HG02885 (cell line): ENCODE data around the gene SMIM41.

Experiments used
- ATAC-seq: cut with Tn5 transposase; IDR thresholded peaks from one replicate; pipeline ENCODE4 v1.9.1; 2021; ENCODE audit warnings: mild to moderate bottlenecking; ENCODE audit not compliant: unreplicated experiment, poor library complexity

SMIM41 gene

DNA sequence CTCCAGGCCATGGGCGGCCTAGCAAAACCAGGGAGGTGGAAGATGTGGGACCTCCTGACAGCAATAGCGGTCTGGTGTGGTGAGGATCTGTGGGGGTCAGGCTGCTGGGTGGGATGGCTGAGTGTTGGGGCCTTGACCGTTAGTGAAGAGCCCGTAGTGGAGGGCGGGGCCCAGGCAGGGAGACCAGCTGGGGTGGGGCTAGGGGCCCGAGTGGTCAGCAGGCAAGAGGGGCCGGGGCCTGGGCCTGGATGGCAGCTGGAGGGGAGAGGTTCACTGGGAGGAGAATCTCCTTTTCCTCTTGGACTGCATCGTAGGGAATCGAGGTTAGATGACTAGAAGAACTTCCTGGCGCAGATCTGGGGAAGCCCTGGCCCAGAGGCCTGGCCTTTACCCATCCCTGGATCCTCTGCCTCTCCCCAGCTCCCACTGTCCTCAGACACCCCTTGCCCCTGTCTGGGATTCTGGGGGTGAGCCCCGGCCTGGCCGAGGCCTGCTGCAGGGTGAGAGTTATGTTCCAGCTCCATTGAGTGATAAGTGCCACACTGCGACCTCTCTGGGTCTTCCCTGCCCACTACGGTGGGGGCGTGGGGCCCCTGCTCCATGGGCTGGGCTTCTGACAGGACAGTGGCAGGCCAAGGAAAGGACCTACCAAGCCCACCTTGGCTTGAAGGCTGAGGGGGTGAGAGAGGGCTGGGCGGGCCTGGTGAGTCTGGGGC, 65.2 kb downstream of the SMIM41 start:
- no peak for ATAC-seq

- ATAC-seq: no peak
Measured at GRCh38 chr12:52145228-52146088, 66.0 kb downstream of the SMIM41 start.

DNA sequence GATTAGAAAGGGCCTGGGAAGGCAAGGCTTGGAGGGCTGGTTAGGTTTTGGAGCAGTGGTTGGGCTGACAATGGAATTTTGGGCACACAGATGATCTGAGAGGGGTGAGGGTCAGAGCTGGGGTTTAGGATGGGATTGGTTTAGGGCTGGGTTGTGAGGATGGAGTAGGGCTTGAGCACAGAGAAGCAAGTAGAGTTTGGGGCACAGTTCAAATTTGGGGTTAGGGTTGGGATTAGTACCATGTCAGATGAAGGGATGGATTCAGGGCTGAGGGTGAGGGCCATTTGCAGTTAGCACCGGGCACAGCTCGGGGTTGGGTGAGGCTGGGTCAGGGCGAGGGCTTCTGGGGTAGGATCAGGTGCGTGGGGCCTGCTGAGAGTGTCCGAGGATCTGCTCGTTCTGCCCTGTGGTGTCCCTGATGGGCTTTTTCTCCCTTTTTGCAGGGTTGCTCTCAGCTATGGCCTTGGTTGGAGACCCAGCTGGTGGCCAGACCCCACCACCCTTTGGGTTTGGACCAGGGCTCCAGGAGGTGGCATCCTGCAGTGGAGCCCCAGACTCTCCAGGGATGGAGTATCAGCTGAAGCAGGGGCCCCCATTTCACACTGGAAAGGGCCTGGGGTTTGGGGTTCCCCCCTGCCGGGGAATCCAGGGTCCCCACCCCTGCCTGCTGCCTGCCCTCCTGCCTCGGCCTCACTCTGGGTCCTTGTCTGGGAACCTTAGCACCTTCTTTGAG, 66.8 kb downstream of the SMIM41 start:
- no peak for ATAC-seq

DNA sequence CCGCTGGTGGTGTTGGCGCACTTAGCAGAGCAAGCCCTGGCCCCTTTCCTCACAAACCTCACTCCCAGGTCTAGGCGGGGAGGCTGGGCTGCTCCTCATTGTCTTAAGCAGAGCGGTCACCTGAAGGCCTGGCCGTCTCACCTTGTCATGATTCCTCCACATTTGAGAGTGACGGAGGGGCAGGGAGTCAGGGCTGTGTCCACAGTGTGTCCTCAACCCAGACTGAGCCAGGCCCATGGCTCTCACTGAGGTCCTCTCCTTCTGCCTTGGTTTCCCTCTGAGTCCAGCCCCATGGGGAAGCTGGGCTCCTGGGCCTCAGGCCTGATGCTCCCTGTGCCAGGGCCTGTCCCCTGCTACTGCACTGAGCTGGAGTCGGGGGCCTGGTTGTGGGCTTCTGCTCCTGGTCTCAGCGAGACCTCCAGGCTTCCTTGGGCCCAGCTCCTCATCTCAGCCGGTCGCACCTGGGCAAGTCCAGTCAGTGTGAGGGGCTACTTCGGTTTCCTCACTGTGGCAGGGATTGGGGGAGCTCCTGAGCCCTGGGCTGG, 67.4 kb downstream of the SMIM41 start:
- ATAC-seq: no peak

DNA sequence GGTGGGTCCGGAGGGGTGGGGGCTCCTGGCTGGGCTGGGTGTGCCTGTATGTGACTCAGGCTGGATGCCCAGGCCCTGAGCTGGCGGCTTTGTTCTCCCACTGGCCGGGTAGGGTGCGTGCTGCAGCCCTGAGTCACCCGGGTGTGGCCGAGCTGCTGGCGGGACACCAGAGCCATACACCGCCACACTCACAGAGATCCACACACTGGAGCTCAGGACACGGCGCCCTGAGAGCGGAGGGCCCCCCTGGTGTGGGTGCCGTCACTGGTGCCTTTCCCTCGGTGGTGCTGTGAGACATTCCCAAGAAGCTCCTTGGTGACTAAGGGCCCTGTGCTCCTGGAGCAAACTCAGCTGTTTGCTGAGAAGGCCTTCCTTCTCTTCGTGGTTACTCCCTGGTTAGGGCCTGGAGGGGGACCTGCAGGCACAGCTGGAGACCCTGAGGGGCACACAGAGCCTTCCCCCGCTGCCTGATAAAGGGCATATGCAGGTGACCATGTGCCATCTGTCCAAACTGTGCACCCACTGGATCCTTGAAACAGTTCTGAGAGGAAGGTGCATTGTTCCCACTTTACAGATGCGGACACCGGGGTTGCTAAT, 68.0 kb downstream of the SMIM41 start:
- ATAC-seq: no peak

DNA sequence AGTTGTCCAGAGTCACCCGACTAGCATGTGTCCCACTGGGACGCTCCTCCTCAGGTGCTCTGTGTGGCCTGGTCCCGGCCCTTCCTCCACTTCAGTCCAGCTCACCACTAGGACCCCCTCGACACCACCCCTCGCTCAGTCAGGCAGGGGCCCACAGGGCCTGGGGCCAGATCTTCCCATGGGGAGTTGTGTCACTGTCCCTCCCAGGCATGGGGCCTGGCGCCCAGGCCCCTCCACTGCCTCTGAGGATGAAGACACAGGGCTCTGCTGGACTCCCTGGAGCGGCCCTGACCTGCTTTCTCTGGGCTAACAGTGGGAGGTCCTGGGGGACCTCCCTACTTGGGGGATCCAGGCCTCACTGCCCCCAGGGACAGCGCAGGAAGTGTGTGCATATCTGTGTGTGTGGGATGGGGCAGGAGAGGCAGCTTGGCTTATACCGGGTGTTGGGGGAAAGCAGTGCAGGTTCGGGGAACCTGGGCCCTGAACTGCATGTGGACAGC, 68.5 kb downstream of the SMIM41 start:
- ATAC-seq: no peak

DNA sequence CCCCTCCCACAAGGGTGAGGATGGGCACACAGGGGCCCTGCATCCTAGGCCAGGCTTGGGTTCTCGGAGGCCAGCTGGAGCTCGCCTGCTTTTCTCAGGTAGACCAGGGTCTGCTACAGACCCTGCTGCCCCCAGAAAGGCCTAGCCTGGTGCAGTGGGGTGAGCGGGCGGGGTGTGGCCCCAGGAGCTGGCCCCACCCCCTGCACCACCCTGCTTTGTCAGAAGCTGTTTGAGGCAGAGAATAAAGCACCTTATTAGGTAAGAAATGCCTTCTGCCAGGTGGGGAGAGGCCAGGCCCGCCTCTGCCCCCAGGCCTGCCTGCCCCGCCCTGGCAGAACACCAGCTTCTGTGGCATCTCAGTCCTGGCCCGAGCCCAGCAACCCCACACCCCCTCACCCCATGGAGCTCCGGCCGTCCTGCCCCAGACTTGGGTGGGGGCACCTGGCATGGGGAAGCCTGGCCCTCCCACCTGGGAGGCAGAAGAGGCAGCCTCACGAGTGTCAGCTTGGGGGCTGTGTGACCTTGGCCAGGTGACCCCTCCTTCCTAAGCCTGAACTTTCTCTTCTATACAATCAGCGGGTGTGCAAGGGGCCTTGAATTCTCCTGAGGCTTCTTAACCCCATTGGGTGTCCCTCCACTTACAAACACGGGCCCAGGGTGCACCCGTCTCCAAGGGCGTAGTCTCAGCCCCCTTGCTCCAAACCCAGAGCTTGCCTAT, 69.1 kb downstream of the SMIM41 start:
- no peak for ATAC-seq

GRCh38 chr12:52149182-52149641, 69.7 kb downstream of the SMIM41 start:
- ATAC-seq: no peak

DNA sequence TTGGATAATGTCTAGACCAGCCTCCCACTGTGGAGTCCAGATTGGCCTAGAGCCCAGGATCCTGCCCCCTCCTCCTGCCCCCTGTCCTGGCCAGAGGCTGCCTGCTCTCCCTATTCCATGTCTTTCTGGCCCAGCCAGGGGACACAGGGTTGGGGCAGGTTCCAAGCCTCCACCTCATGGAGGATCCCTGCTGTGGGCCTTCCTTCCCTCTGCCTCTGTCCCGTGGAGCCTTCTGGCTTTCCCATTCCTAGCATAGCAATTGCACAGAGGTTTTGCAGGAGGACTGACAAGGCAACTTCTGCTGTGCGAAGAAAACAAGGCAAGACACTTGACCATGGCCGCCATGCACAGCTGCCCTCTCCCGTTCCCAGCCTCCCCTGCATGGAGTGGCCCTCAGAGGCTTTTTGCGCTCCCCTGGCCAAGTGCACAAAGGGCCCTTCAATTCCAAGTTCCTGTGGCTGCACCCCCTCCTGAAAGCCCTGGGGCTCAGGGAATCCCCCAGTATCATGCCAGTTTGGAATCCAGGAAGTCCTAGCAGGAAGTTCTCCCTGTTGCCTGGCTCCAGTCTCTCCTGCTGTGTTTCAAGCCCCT, 70.2 kb downstream of the SMIM41 start:
- ATAC-seq: no peak

DNA sequence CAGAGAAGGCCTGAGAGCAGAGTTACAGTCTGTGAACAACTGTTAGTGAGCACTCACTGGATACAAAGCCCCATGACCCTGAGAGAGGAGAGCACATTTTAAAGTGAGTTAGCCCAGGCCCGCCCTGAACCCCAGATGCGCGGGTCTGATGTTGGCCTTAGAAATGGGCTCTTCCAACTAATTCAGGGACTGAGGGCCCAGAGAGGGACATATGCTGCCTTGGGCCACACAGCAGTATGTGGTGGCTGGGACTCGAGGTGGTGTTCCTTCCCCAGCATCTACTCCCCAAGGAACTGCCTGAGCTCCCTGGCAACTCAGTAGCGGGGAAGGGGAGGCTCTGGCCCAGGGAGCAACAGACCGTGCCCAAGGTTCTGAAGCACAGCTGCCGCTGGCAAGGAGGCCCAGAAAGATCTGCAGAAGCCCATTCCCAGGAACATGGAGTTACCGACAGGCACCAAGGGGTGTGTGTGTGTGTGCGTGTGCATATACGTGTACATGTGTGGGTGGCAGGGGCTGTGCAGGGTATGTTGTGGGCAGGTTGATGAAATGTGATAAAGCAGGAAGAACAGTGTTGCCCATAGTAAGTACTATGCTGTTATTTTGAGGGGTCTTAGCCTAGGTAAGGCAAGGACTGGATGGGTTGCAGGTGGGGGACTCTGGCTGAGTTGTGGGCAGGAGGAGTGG, 71.8 kb downstream of the SMIM41 start:
- no peak for ATAC-seq

DNA sequence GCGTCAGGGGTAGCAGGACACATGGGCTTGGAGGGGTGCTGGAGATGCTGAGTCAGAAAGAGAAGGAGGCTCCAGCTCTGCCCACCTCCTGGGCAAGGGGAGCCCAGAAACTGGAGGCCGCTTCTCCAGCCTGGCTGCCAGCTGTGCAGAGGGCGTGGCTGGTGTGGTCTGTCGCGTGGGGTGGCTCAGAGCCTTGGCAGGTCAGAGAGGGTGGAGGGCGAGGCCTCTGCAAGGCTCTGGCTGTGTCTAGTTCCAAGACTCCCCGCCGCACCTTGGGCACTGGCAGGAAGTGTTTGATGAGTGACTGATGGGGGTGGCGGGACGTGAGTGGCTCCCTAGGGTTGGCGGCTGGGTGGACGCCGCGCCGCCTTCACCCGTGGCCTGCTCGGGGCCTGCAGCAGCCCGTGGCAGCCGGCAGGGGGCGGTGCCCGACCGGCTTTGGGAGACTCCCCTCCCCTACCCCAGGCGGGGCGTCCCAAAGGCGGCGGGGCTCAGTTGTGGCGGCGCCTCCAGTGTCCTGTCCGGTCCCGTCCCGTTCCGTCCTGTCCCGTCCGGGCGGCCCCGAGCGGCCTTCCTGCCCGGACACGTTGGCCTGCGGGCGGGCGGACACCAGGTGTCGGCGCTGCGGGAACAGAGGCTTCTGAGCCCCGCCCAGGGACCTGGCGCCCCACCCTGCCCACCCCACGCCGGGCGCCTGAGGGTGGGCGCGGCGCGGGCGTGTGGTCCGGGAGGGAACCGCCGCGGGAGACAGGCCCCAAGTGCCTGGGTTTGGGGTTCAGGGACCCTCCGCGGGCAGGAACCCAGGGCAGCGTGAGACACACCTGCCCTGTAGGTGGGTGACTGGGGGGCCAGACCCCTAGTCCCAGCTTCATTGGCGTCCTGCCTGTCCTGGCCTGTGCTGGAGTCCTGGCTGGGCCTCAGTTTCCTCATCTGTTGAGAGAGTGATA, 72.6 kb downstream of the SMIM41 start:
- ATAC-seq: no peak

- no peak for ATAC-seq
Measured at GRCh38 chr12:52152905-52153317, 73.4 kb downstream of the SMIM41 start.

DNA sequence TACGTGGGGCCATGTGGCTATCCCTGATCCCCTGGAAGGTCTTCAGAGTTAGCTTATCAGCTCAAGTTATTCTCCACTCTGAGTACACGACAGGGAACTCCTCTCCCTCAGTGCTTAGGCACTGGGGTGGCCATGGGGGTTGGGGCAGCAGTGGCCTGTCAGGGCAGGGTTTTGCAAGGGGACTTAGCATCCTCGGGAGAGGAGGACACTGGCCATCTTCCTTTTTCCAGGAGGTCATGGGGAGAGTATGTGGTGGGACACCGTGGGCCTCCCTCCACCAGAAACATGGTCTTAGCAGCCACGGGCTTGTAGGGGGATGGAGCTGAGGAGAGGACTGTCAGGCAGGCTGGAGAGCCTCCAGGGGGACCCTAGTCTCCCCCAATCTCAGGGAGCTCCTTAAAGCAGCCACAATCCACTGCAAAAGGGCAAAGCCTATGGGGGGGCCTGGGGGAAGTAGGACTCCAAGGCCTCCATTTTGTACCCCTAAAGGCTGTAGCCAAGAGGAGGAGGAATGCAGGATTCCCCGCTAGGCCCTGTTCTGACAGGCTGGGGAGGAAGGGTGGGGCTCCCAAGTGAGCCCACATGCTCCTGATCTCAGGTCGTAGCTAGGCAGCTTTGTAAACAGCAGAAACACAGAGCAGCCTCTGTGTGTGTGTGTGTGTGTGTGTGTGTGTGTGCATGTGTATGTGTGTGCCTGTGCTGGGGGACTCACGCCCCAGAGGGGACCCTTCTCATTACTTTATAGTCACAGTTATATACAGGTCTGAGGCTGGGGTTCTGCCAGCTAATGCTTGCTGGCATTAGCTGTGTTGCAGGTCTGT, 75.8 kb downstream of the SMIM41 start:
- ATAC-seq: no peak

DNA sequence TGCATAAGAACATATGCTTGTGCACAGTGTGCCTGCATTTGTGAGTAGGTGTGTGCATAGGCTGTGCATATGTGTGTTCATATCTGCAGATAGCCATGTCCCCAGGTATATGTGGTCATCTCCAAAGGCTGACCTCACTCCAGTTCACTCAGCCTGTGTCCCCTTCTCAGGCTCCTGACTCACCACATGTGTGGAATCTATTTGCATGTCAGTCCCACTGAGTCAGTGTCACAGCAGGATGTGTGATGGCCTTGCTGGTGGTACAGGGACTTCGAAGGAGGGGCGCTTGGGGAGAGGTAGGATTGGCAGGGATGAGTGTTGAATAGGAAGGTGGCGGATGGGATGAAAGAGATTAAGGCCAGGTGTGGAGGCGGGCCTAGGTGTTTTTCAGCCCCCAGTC, 76.8 kb downstream of the SMIM41 start:
- ATAC-seq: no peak

DNA sequence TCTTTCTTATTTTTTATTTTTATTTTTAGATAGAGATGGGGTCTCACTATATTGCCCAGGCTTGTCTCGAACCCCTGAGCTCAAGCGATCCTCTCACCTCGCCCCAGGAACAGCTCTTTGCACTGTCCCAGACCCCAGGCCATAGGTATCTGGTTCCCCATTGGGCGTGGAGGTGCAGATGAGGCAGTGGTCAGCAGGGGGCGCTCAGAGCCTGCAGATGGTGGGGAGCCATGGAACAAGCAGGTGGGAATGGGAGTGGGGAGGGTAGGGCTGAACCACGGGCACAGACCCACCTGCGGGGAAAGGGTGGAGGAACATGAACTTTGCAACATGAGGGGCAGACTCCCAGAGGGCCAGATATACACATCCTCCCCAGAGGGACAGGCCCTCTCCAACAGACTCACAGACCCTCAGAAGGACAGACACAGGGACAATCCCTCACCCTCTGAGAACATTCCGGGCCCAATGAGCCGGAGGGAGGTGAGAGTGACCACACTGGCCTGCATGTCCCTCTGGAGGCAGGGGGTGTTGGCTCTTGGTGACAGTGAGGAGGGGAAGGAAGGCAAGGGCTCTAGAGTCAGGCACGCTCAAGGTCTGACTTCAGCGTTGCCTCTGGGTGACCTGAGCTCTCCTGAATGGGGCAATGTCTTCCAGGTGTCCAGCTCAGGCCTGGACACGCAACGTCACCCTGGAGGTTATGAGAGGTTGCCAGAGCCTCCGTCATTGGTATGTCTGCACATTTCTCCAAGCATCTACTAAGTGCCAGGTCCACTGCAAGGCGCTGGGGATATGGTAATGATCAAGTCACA, 77.5 kb downstream of the SMIM41 start:
- ATAC-seq: no peak
